Measurements from ENCODE around the gene TPM2. TPM values are rescaled to one million over a fixed set of nuclear protein-coding genes. Genes with fewer than 3 reads are reported as not detected.

TPM2 gene
- total and polyA plus RNA-seq, 2 donors from 2014 or later, result 218 to 287 TPM

- Histone ChIP-seq H3K9ac (ENCODE audit: low read length in 3 of 3) (peak overlapping the region; percentile 20 to 61 (median 55)), H3K9me3 (ENCODE audit: control insufficient read depth in 2 of 3, insufficient read depth in 1 of 3, low read length in 3 of 3) (no peaks in the 10 kb centered on the region), H3K4me3 (ENCODE audit: low read length in 3 of 3) (peak overlapping the region; percentile 56 to 74 (median 66)), H3K27ac (ENCODE audit: low read depth in 2 of 2, low read length in 2 of 2) (peak overlapping the region; percentile 85 to 95), H3K27me3 (ENCODE audit: control insufficient read depth, insufficient read depth, low read length) (no peaks in the 10 kb centered on the region), H3K4me1 (ENCODE audit: control insufficient read depth in 2 of 3, insufficient read depth in 2 of 3, low read depth in 1 of 3, low read length in 3 of 3) (peaks cover 0 to 5% (median 0%) of the 10 kb centered on the region in 3 donors), H3K36me3 (ENCODE audit: control insufficient read depth in 2 of 3, insufficient read depth in 3 of 3, low read length in 3 of 3) (no peaks in the 10 kb centered on the region)
- FAIRE-seq (no peak), DNase-seq (no peak)
- intact Hi-C loops (cut with DNase I), result no loop called here
- TF ChIP-seq, protein P1, sequence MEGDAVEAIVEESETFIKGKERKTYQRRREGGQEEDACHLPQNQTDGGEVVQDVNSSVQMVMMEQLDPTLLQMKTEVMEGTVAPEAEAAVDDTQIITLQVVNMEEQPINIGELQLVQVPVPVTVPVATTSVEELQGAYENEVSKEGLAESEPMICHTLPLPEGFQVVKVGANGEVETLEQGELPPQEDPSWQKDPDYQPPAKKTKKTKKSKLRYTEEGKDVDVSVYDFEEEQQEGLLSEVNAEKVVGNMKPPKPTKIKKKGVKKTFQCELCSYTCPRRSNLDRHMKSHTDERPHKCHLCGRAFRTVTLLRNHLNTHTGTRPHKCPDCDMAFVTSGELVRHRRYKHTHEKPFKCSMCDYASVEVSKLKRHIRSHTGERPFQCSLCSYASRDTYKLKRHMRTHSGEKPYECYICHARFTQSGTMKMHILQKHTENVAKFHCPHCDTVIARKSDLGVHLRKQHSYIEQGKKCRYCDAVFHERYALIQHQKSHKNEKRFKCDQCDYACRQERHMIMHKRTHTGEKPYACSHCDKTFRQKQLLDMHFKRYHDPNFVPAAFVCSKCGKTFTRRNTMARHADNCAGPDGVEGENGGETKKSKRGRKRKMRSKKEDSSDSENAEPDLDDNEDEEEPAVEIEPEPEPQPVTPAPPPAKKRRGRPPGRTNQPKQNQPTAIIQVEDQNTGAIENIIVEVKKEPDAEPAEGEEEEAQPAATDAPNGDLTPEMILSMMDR (IDR thresholded peaks at IDR 0.05; ENCODE audit: borderline replicate concordance, extremely low read depth, insufficient read depth), result no peak
These were observed 1.6 kb upstream of the TPM2 start for GRCh38 chr9:35691334-35691650.

- Histone ChIP-seq H3K9ac (ENCODE audit: low read length in 3 of 3) (peak overlapping the region; percentile 48 to 69 (median 61)), H3K9me3 (ENCODE audit: control insufficient read depth in 2 of 3, insufficient read depth in 1 of 3, low read length in 3 of 3) (no peaks in the 10 kb centered on the region), H3K27me3 (ENCODE audit: control insufficient read depth, insufficient read depth, low read length) (no peaks in the 10 kb centered on the region), H3K36me3 (ENCODE audit: control insufficient read depth in 2 of 3, insufficient read depth in 3 of 3, low read length in 3 of 3) (no peaks in the 10 kb centered on the region), H3K4me3 (ENCODE audit: low read length in 3 of 3) (peak overlapping the region; percentile 56 to 74 (median 66)), H3K27ac (ENCODE audit: low read depth in 2 of 2, low read length in 2 of 2) (peak overlapping the region; percentile 85 to 95), H3K4me1 (ENCODE audit: control insufficient read depth in 2 of 3, insufficient read depth in 2 of 3, low read depth in 1 of 3, low read length in 3 of 3) (peaks cover 0 to 4% (median 0%) of the 10 kb centered on the region in 3 donors)
- DNase-seq (peak; percentile 69 to 95 (median 84)), FAIRE-seq (no peak)
- TF ChIP-seq, protein P1 (IDR thresholded peaks at IDR 0.05; ENCODE audit: borderline replicate concordance, extremely low read depth, insufficient read depth), result no peak
- intact Hi-C loops (cut with DNase I), result no loop called here
These were observed 1.0 kb upstream of the TPM2 start for GRCh38 chr9:35690614-35691333.

DNA sequence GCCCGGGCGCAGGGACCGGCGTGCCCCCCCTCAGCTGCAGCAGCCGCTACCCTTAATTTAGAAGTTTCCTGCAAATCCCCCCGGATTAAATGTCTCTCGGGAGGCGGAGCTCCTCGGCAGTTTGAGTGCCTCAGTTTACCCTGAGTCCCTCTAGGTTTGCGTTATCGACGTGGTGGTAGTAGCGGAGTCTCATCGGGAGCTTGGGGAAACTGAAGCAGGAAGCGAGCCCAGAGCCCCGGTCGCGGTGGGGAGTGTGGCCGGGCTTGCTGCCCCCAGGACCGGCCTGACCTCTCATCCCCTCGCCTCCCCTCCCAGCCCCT is 529 bp upstream of the TPM2 start:
- Histone ChIP-seq H3K4me1 (ENCODE audit: control insufficient read depth in 2 of 3, insufficient read depth in 2 of 3, low read depth in 1 of 3, low read length in 3 of 3) (peaks cover 0 to 5% (median 0%) of the 10 kb centered on the region in 3 donors), H3K4me3 (ENCODE audit: low read length in 3 of 3) (peak overlapping the region; percentile 44 to 74 (median 45)), H3K36me3 (ENCODE audit: control insufficient read depth in 2 of 3, insufficient read depth in 3 of 3, low read length in 3 of 3) (peaks cover 0 to 1% (median 0%) of the 10 kb centered on the region in 3 donors), H3K27me3 (ENCODE audit: control insufficient read depth, insufficient read depth, low read length) (no peaks in the 10 kb centered on the region), H3K27ac (ENCODE audit: low read depth in 2 of 2, low read length in 2 of 2) (peak overlapping the region; percentile 85), H3K9ac (ENCODE audit: low read length in 3 of 3) (peak overlapping the region; percentile 10 to 69 (median 55)), H3K9me3 (ENCODE audit: control insufficient read depth in 2 of 3, insufficient read depth in 1 of 3, low read length in 3 of 3) (no peaks in the 10 kb centered on the region)
- TF ChIP-seq, protein P1 (IDR thresholded peaks at IDR 0.05; ENCODE audit: borderline replicate concordance, extremely low read depth, insufficient read depth), result no peak
- DNase-seq (peak in 1 of 5 donors; percentile 49), FAIRE-seq (no peak)
- intact Hi-C loops (cut with DNase I), result no loop called here

All from kidney (tissue), 14 donors.